ENCODE measurements around the gene MRPL38. TPM values are rescaled to one million over a fixed set of nuclear protein-coding genes. Genes with fewer than 3 reads are reported as not detected.

Gene MRPL38
- total RNA-seq, 2 experiments from 2014 or later: 112 to 198 TPM

DNA sequence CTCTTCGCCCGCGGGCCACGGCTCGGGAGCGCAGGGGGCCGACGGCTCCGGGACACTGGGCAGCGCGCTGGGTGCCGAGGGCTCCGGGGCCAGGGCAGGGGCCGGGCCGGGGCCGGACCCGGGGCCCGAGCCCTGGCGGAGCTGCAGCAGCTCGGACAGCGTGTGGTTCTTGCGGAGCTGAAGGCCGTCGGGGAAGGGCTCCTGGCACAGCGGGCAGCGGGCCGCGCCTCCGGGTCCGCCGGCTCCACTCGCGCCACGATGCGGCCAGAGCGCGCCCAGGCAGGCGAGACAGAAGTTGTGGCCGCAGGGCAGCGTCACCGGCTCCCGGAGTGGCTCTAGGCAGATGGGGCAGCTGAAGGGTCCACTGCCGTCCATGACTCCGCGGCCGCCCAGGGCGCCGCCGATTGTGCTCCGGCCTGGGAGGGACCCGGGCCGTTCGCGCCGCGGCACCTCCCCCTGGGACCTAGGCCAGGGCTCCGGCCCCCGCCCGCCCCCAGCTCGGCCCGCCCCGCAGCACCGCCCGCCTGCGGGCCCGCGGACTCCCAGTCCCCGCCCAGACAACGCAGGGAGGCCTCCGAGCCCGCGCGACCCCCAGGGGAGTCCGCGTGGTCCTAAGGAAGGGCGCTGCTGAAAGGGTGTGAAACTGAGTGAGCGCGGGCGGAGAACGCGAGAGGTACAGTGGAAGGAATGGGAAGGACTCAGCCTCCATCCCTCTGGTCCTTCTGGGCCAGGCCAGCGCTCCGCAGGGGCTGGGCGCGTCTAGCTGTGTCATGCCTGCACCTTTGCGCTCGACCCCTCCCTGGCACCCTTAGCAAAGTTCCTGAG is 26.3 kb downstream of the MRPL38 start, which contains the start of gene TRIM47:
TSS of gene TRIM47 (minus strand) at position 408 of the 825 bp plus-strand sequence. CDS start at position 375, 33 bp downstream.
- CTCF ChIA-PET (ENCODE audit: unreplicated experiment): interaction anchor here (1.0 kb wide), 1 partner anchor 18 kb away, joined by 5 read pairs; the partner anchor contains the start of gene TRIM65
- no TSS peak for BruUV-seq (replicated peaks)
- Histone ChIP-seq H2AFZ (ENCODE audit: low read length) (peak within 1 kb of the TSS; percentile 70), H3K4me1 (ENCODE audit: insufficient read depth, low read length, poor library complexity, severe bottlenecking) (peaks cover 31% of the 10 kb centered on the region), H3K36me3 (ENCODE audit: insufficient read depth, low read length) (0 out of 2 replicates have a peak, but pooled peaks cover 7% of the 10 kb centered on the region), H3K79me2 (ENCODE audit: insufficient read depth, low read depth, low read length) (no peaks in the 10 kb centered on the region), H4K20me1 (ENCODE audit: insufficient read depth, low read length) (no peaks in the 10 kb centered on the region), H3K4me3 (ENCODE audit: low read depth, low read length, poor library complexity, severe bottlenecking) (peak within 1 kb of the TSS; percentile 71), H3K9me3 (ENCODE audit: low read length) (no peaks in the 10 kb centered on the region), H3K4me2 (ENCODE audit: low read length) (peak within 1 kb of the TSS; percentile 91), H3K27ac (ENCODE audit: low read depth, low read length, poor library complexity, severe bottlenecking) (peak within 1 kb of the TSS; percentile 82), H3K9me2 (ENCODE audit: insufficient read depth, low read length) (no peaks in the 10 kb centered on the region)
- DNase-seq (ENCODE audit: low spot score): no peak
- POLR2A ChIA-PET: interaction anchor here (1.5 kb wide), 1 partner anchor 18 kb away, joined by 4 read pairs; the partner anchor contains the start of gene TRIM65
- no peak for TF ChIP-seq EZH2phosphoT487 (IDR thresholded peaks at IDR 0.05; ENCODE audit: borderline replicate concordance, low read depth, low read length)
- TF ChIP-seq, protein P1, sequence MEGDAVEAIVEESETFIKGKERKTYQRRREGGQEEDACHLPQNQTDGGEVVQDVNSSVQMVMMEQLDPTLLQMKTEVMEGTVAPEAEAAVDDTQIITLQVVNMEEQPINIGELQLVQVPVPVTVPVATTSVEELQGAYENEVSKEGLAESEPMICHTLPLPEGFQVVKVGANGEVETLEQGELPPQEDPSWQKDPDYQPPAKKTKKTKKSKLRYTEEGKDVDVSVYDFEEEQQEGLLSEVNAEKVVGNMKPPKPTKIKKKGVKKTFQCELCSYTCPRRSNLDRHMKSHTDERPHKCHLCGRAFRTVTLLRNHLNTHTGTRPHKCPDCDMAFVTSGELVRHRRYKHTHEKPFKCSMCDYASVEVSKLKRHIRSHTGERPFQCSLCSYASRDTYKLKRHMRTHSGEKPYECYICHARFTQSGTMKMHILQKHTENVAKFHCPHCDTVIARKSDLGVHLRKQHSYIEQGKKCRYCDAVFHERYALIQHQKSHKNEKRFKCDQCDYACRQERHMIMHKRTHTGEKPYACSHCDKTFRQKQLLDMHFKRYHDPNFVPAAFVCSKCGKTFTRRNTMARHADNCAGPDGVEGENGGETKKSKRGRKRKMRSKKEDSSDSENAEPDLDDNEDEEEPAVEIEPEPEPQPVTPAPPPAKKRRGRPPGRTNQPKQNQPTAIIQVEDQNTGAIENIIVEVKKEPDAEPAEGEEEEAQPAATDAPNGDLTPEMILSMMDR (conservative IDR thresholded peaks at IDR 0.05; ENCODE audit: low read length): peak; percentile 14; the same call in 1 of the 2 replicates
- intact Hi-C loops (cut with micrococcal nuclease; ENCODE audit: unreplicated experiment): no loop called here

DNA sequence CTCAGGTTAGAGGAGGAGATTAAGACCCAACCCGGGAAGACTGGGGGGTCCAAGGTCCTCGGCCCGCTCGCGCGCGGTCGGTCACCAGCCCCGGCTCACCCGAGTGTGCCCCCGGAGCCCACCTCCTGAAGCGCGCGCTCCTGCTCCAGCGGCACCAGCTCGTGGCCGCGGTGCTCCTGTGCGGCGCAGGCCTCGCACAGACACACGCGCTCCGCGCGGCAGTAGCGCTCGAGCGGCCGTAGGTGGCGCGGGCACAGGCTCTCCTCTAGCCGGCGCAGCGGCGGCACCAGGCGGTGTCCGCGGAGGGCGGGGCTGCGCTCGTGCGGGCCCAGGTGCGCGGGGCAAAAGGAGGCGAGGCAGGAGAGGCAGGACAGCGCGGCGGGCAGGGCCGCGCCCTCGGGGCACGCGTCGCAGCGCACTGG is 26.9 kb downstream of the MRPL38 start:
- POLR2A ChIA-PET: interaction anchor here (0.6 to 3.5 kb wide), 5 partner anchors 13 to 233 kb away, joined by 3 to 28 read pairs (median 5); partner anchors contain the start of gene WBP2
- CTCF ChIA-PET (ENCODE audit: unreplicated experiment): interaction anchor here (0.7 to 1.0 kb wide), 2 partner anchors 18 to 22 kb away, joined by 4 to 5 read pairs; partner anchors contain the start of genes TRIM65 and WBP2
- intact Hi-C loops (cut with micrococcal nuclease; ENCODE audit: unreplicated experiment): no loop called here
- no peak for TF ChIP-seq EZH2phosphoT487 (IDR thresholded peaks at IDR 0.05; ENCODE audit: borderline replicate concordance, low read depth, low read length)
- TF ChIP-seq, protein P1 (conservative IDR thresholded peaks at IDR 0.05; ENCODE audit: low read length): peak; percentile 73
- Histone ChIP-seq H4K20me1 (ENCODE audit: insufficient read depth, low read length) (no peaks in the 10 kb centered on the region), H3K9me3 (ENCODE audit: low read length) (no peaks in the 10 kb centered on the region), H3K9me2 (ENCODE audit: insufficient read depth, low read length) (no peaks in the 10 kb centered on the region), H2AFZ (ENCODE audit: low read length) (peak overlapping the region; percentile 70), H3K79me2 (ENCODE audit: insufficient read depth, low read depth, low read length) (no peaks in the 10 kb centered on the region), H3K4me2 (ENCODE audit: low read length) (peak overlapping the region; percentile 91), H3K27ac (ENCODE audit: low read depth, low read length, poor library complexity, severe bottlenecking) (peak overlapping the region; percentile 82), H3K4me1 (ENCODE audit: insufficient read depth, low read length, poor library complexity, severe bottlenecking) (peaks cover 35% of the 10 kb centered on the region), H3K36me3 (ENCODE audit: insufficient read depth, low read length) (0 out of 2 replicates have a peak, but pooled peaks cover 7% of the 10 kb centered on the region), H3K4me3 (ENCODE audit: low read depth, low read length, poor library complexity, severe bottlenecking) (peak overlapping the region; percentile 71)
- peak; percentile 91 for DNase-seq (ENCODE audit: low spot score)
- BruUV-seq (replicated peaks): no TSS peak
